ENCODE data around the gene INPP5B. TPM values are rescaled to one million over a fixed set of nuclear protein-coding genes. Genes with fewer than 3 reads are reported as not detected.
"Not testable (repeated sequence)": the region's sequence is repeated elsewhere in the genome, so short reads cannot be mapped to it uniquely, and the experiment has no call there.

INPP5B gene
- total and polyA plus RNA-seq, 9 of the 15 experiments (the other 6 are each of a cell fraction or from before 2014, with no cell fraction given), result 14.1 to 28.7 (median 20.9) TPM

DNA sequence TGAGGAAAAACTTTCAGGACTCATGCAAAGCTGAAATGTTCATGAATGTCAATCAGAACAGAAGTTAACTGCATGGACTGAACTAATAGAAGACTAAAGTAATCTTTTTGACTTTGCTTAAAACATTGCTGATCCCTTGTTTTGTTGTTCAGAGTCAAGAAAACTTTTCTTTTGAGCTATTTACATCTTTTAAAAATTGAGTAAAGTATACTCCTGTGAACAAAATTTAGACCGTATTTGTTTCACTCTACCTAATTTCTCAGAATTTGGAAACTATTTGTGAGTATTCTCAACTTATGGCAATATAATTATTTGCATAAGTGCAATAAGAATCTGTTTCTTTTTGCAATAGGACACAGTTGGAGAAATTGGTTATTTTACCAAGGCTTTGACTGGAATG lies 41.1 kb downstream of the INPP5B start:
- ChIA-PET POLR2A (interaction anchor here (0.7 to 1.9 kb wide), 3 partner anchors 9 to 58 kb away, joined by 3 to 4 read pairs (median 3); no protein-coding TSS in a partner anchor), CTCF (ENCODE audit: low intra/inter-chr PET ratio) (no interaction called here)
- Histone ChIP-seq H3K27me3 (ENCODE audit: control insufficient read depth in 2 of 2, insufficient read depth in 2 of 2, low read length in 2 of 2) (no peaks in the 10 kb centered on the region), H3K4me2 (ENCODE audit: insufficient read depth, low read length) (no peak overlapping the region), H2AFZ (ENCODE audit: low read depth, low read length) (no peak overlapping the region), H3K9me1 (ENCODE audit: control insufficient read depth, insufficient read depth, low read length) (no peaks in the 10 kb centered on the region), H3K4me1 (replicated peaks in 1 of 2; ENCODE audit: control insufficient read depth in 2 of 2, insufficient read depth in 2 of 2, low read length in 2 of 2) (no peaks in the 10 kb centered on the region), H3K4me3 (no peak overlapping the region), H3K27ac (ENCODE audit: extremely low read depth, low read depth, low read length) (no peak overlapping the region), H3K36me3 (ENCODE audit: control insufficient read depth, insufficient read depth, low read length) (no peaks in the 10 kb centered on the region; the same call in 2 of the 3 replicates), H4K20me1 (replicated peaks; ENCODE audit: control insufficient read depth, insufficient read depth, low read length) (no peaks in the 10 kb centered on the region), H3K9me3 (replicated peaks; ENCODE audit: control insufficient read depth, insufficient read depth, low read depth, low read length) (no peaks in the 10 kb centered on the region; the same call in 1 of the 2 replicates), H3K9ac (ENCODE audit: insufficient read depth in 1 of 2, low read depth in 2 of 2, low read length in 2 of 2) (no peak overlapping the region), H3K79me2 (ENCODE audit: control insufficient read depth, insufficient read depth, low read length) (no peaks in the 10 kb centered on the region)
- intact Hi-C loops (cut with micrococcal nuclease) (no loop called here), in situ Hi-C loops (cut with MboI) (no loop called here)
- TF ChIP-seq CBX3 (IDR thresholded peaks at IDR 0.05; ENCODE audit: borderline replicate concordance in 1 of 2, low read length in 2 of 2) (peak in 1 of 2 experiments; percentile 89; a peak in 1 of 3 replicates), NONO (IDR thresholded peaks at IDR 0.05; ENCODE audit: low read depth in 2 of 2, low read length in 1 of 2) (no peak)
- DNase-seq (ENCODE audit: extremely low read depth in 1 of 4, low spot score in 3 of 4) (no peak), FAIRE-seq (no peak), ATAC-seq (no peak)
- WGBS (ENCODE audit: insufficient coverage, low coverage, missing lambda C conversion rate), result 95% methylated on average over 1 of the region's 1 CpG
- no TSS peak for BruUV-seq (replicated peaks)

DNA sequence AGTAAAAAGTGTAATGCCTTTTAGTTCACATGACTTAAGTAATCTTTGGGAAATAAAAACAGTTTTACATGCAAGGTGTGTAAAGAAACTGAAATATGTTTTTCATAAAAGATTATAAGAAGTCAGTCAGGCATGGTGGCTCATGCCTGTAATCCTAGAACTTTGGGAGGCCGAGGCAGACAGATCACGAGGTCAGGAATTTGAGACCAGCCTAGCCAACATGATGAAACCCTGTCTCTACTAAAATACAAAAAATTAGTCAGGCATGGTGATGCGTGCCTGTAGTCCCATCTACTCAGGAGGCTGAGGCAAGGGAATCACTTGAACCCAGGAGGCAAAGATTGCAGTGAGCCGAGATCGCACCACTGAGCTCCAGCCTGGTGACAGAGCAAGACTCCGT lies 42.9 kb downstream of the INPP5B start:
- H2AFZ ChIP-seq (ENCODE audit: low read depth, low read length); H3K79me2 ChIP-seq (ENCODE audit: control insufficient read depth, insufficient read depth, low read length); H3K4me2 ChIP-seq (ENCODE audit: insufficient read depth, low read length); POLR2A ChIA-PET; H3K27ac ChIP-seq (ENCODE audit: extremely low read depth, low read depth, low read length); BruUV-seq (replicated peaks); H4K20me1 ChIP-seq (replicated peaks; ENCODE audit: control insufficient read depth, insufficient read depth, low read length); H3K9me1 ChIP-seq (ENCODE audit: control insufficient read depth, insufficient read depth, low read length); in situ Hi-C loops (cut with MboI); H3K4me1 ChIP-seq (replicated peaks in 1 of 2; ENCODE audit: control insufficient read depth in 2 of 2, insufficient read depth in 2 of 2, low read length in 2 of 2); DNase-seq (ENCODE audit: extremely low read depth in 1 of 4, low spot score in 3 of 4); H3K9me3 ChIP-seq (replicated peaks; ENCODE audit: control insufficient read depth, insufficient read depth, low read depth, low read length); H3K4me3 ChIP-seq; H3K9ac ChIP-seq (ENCODE audit: insufficient read depth in 1 of 2, low read depth in 2 of 2, low read length in 2 of 2); H3K36me3 ChIP-seq (ENCODE audit: control insufficient read depth, insufficient read depth, low read length); H3K27me3 ChIP-seq (ENCODE audit: control insufficient read depth in 2 of 2, insufficient read depth in 2 of 2, low read length in 2 of 2); ATAC-seq; FAIRE-seq; intact Hi-C loops (cut with micrococcal nuclease); CTCF ChIA-PET (ENCODE audit: low intra/inter-chr PET ratio): not testable (repeated sequence)
- WGBS (ENCODE audit: insufficient coverage, low coverage, missing lambda C conversion rate), result 88% methylated on average over 6 of the region's 6 CpGs

Measured in K562 (cell line).